Activated CD8-positive, alpha-beta memory T cell treated with anti-CD3 and anti-CD28 coated beads, Interleukin-2, amount 10 ng/mL, durations not matched to agents 7 days and 5 days (primary cell): ENCODE results near the gene ST6GAL1. TPM values are rescaled to one million over a fixed set of nuclear protein-coding genes. Genes with fewer than 3 reads are reported as not detected.

Experiments used
- ATAC-seq: fragments of 150-1000 bp; cut with Tn5 transposase; one replicate; pipeline ENCODE4 v1.10.0; 2021; ENCODE audit warnings: moderate library complexity
- CTCF ChIA-PET: fragments of 350-600 bp; sonication (Branson Sonifier 250); formaldehyde crosslinking; loops from one replicate; lab custom pipeline; 2021; ENCODE audit warnings: antibody characterized with exemption; lab: Charles Lee
- DNase-seq: peaks from one replicate; pipeline ENCODE4 v3.0.0-alpha.2; 2020
- H3K27ac Mint-ChIP-seq: one replicate; pipeline ENCODE4 v1.8.0; 2021; ENCODE audit warnings: mild to moderate bottlenecking, mixed read lengths
- H3K27me3 Mint-ChIP-seq: one replicate; pipeline ENCODE4 v1.8.0; 2021; ENCODE audit warnings: mixed read lengths
- H3K36me3 Mint-ChIP-seq: one replicate; pipeline ENCODE4 v1.8.0; 2021; ENCODE audit warnings: mild to moderate bottlenecking, mixed read lengths
- H3K4me1 Mint-ChIP-seq: one replicate; pipeline ENCODE4 v1.8.0; 2021; ENCODE audit warnings: mixed read lengths
- H3K4me3 Mint-ChIP-seq: one replicate; pipeline ENCODE4 v1.8.0; 2021; ENCODE audit warnings: mild to moderate bottlenecking, moderate library complexity, mixed read lengths
- H3K9me3 Mint-ChIP-seq: one replicate; pipeline ENCODE4 v1.8.0; 2022; ENCODE audit warnings: low read depth, mixed read lengths
- total RNA-seq, 2 experiments: library from RNA; stranded (reverse); gene quantifications; one replicate each; pipeline ENCODE4 v1.2.3, GENCODE V29; 2021

The ST6GAL1 gene
- total RNA-seq, 2 experiments from 2014 or later, result 77.9 to 102 TPM

GRCh38 chr3:187068787-187069186 is 138.5 kb downstream of the ST6GAL1 start:
- no peak overlapping the region for H3K4me3 Mint-ChIP-seq
- CTCF ChIA-PET, result interaction anchor here (1.0 to 1.5 kb wide), 2 partner anchors 42 to 47 kb away, joined by 4 to 5 read pairs; no protein-coding TSS in a partner anchor

GRCh38 chr3:187069857-187070516 is 139.7 kb downstream of the ST6GAL1 start:
- Mint-ChIP-seq H3K9me3 (no peaks in the 10 kb centered on the region), H3K4me3 (no peak overlapping the region), H3K36me3 (peaks cover 54% of the 10 kb centered on the region), H3K4me1 (peaks cover 13% of the 10 kb centered on the region), H3K27ac (no peak overlapping the region), H3K27me3 (no peaks in the 10 kb centered on the region)
- no peak for ATAC-seq
- CTCF ChIA-PET, result interaction anchor here (1.5 kb wide), 1 partner anchor 43 kb away, joined by 5 read pairs; no protein-coding TSS in a partner anchor
- DNase-seq, result no peak

More at GRCh38 chr3:187068787-187069186, 138.5 kb downstream of the ST6GAL1 start:
- Mint-ChIP-seq H3K27ac (no peak overlapping the region), H3K9me3 (no peaks in the 10 kb centered on the region), H3K36me3 (peaks cover 59% of the 10 kb centered on the region), H3K27me3 (no peaks in the 10 kb centered on the region), H3K4me1 (peaks cover 22% of the 10 kb centered on the region)
- ATAC-seq, result no peak
- no peak for DNase-seq

- Mint-ChIP-seq H3K27me3 (no peaks in the 10 kb centered on the region), H3K27ac (no peak overlapping the region), H3K4me1 (peaks cover 2% of the 10 kb centered on the region), H3K36me3 (peaks cover 51% of the 10 kb centered on the region), H3K9me3 (no peaks in the 10 kb centered on the region), H3K4me3 (no peak overlapping the region)
- DNase-seq, result no peak
- CTCF ChIA-PET, result no interaction called here
- no peak for ATAC-seq
Observed at GRCh38 chr3:187072102-187072501, 141.8 kb downstream of the ST6GAL1 start.

GRCh38 chr3:187072511-187072910 is 142.2 kb downstream of the ST6GAL1 start:
- Mint-ChIP-seq H3K27me3 (no peaks in the 10 kb centered on the region), H3K4me1 (peaks cover 2% of the 10 kb centered on the region), H3K27ac (no peak overlapping the region), H3K4me3 (no peak overlapping the region), H3K36me3 (peaks cover 49% of the 10 kb centered on the region), H3K9me3 (no peaks in the 10 kb centered on the region)
- DNase-seq, result no peak
- CTCF ChIA-PET, result no interaction called here
- ATAC-seq, result no peak

- CTCF ChIA-PET, result interaction anchor here (0.8 to 1.2 kb wide), 2 partner anchors 40 to 43 kb away, joined by 3 read pairs; no protein-coding TSS in a partner anchor
- H3K4me1 Mint-ChIP-seq, result peaks cover 2% of the 10 kb centered on the region
- peaks cover 52% of the 10 kb centered on the region for H3K36me3 Mint-ChIP-seq
- H3K9me3 Mint-ChIP-seq, result no peaks in the 10 kb centered on the region
- no peak for ATAC-seq
- H3K4me3 Mint-ChIP-seq, result no peak overlapping the region
- DNase-seq, result no peak
- H3K27me3 Mint-ChIP-seq, result no peaks in the 10 kb centered on the region
- no peak overlapping the region for H3K27ac Mint-ChIP-seq
Observed at GRCh38 chr3:187073581-187074098, 143.3 kb downstream of the ST6GAL1 start.

- H3K36me3 Mint-ChIP-seq, result peaks cover 46% of the 10 kb centered on the region
- no peaks in the 10 kb centered on the region for H3K9me3 Mint-ChIP-seq
- no peak overlapping the region for H3K4me3 Mint-ChIP-seq
- CTCF ChIA-PET, result interaction anchor here (0.8 to 1.2 kb wide), 2 partner anchors 26 to 39 kb away, joined by 3 to 4 read pairs; no protein-coding TSS in a partner anchor
- H3K4me1 Mint-ChIP-seq, result peaks cover 2% of the 10 kb centered on the region
- DNase-seq, result no peak
- ATAC-seq, result no peak
- no peak overlapping the region for H3K27ac Mint-ChIP-seq
- no peaks in the 10 kb centered on the region for H3K27me3 Mint-ChIP-seq
Observed at GRCh38 chr3:187074846-187075245, 144.5 kb downstream of the ST6GAL1 start.

- Mint-ChIP-seq H3K36me3 (peaks cover 36% of the 10 kb centered on the region), H3K27ac (no peak overlapping the region)
- no peak for DNase-seq
Observed at GRCh38 chr3:187076297-187076696, 146.0 kb downstream of the ST6GAL1 start.

GRCh38 chr3:187077085-187077484 is 146.8 kb downstream of the ST6GAL1 start:
- Mint-ChIP-seq H3K36me3 (peaks cover 34% of the 10 kb centered on the region), H3K4me1 (no peaks in the 10 kb centered on the region), H3K4me3 (no peak overlapping the region), H3K27ac (no peak overlapping the region), H3K27me3 (no peaks in the 10 kb centered on the region), H3K9me3 (no peaks in the 10 kb centered on the region)
- no peak for ATAC-seq
- DNase-seq, result no peak
- CTCF ChIA-PET, result no interaction called here

More at GRCh38 chr3:187076297-187076696, 146.0 kb downstream of the ST6GAL1 start:
- Mint-ChIP-seq H3K9me3 (no peaks in the 10 kb centered on the region), H3K4me3 (no peak overlapping the region), H3K27me3 (no peaks in the 10 kb centered on the region), H3K4me1 (no peaks in the 10 kb centered on the region)
- no peak for ATAC-seq
- CTCF ChIA-PET, result no interaction called here

GRCh38 chr3:187077537-187077936 is 147.2 kb downstream of the ST6GAL1 start:
- ATAC-seq, result no peak
- CTCF ChIA-PET, result no interaction called here
- Mint-ChIP-seq H3K36me3 (peaks cover 34% of the 10 kb centered on the region), H3K9me3 (no peaks in the 10 kb centered on the region), H3K4me3 (no peak overlapping the region), H3K27ac (no peak overlapping the region), H3K27me3 (no peaks in the 10 kb centered on the region), H3K4me1 (no peaks in the 10 kb centered on the region)
- no peak for DNase-seq

- DNase-seq (no peak), ATAC-seq (no peak)
- Mint-ChIP-seq H3K4me3 (no peak overlapping the region), H3K4me1 (peaks cover under 1% of the 10 kb centered on the region), H3K9me3 (no peaks in the 10 kb centered on the region), H3K36me3 (peaks cover 26% of the 10 kb centered on the region), H3K27me3 (no peaks in the 10 kb centered on the region), H3K27ac (no peak overlapping the region)
- CTCF ChIA-PET, result no interaction called here
Observed at GRCh38 chr3:187079090-187080022, 149.0 kb downstream of the ST6GAL1 start.

- Mint-ChIP-seq H3K27ac (no peak overlapping the region), H3K36me3 (peaks cover 21% of the 10 kb centered on the region), H3K9me3 (no peaks in the 10 kb centered on the region), H3K4me1 (peaks cover 1% of the 10 kb centered on the region), H3K4me3 (no peak overlapping the region), H3K27me3 (no peaks in the 10 kb centered on the region)
- DNase-seq (no peak), ATAC-seq (no peak)
- CTCF ChIA-PET, result no interaction called here
Observed at GRCh38 chr3:187080799-187081450, 150.6 kb downstream of the ST6GAL1 start.

GRCh38 chr3:187082758-187083375 is 152.5 kb downstream of the ST6GAL1 start:
- no peaks in the 10 kb centered on the region for H3K27me3 Mint-ChIP-seq
- peaks cover 7% of the 10 kb centered on the region for H3K9me3 Mint-ChIP-seq
- CTCF ChIA-PET, result no interaction called here
- H3K4me1 Mint-ChIP-seq, result peaks cover 1% of the 10 kb centered on the region
- H3K4me3 Mint-ChIP-seq, result no peak overlapping the region
- no peak for ATAC-seq
- no peak for DNase-seq
- no peak overlapping the region for H3K27ac Mint-ChIP-seq
- peaks cover 19% of the 10 kb centered on the region for H3K36me3 Mint-ChIP-seq
